ENCODE data around the gene SLC16A8.
"Not testable (repeated sequence)": the region's sequence is repeated elsewhere in the genome, so short reads cannot be mapped to it uniquely, and the experiment has no call there.

The SLC16A8 gene

DNA sequence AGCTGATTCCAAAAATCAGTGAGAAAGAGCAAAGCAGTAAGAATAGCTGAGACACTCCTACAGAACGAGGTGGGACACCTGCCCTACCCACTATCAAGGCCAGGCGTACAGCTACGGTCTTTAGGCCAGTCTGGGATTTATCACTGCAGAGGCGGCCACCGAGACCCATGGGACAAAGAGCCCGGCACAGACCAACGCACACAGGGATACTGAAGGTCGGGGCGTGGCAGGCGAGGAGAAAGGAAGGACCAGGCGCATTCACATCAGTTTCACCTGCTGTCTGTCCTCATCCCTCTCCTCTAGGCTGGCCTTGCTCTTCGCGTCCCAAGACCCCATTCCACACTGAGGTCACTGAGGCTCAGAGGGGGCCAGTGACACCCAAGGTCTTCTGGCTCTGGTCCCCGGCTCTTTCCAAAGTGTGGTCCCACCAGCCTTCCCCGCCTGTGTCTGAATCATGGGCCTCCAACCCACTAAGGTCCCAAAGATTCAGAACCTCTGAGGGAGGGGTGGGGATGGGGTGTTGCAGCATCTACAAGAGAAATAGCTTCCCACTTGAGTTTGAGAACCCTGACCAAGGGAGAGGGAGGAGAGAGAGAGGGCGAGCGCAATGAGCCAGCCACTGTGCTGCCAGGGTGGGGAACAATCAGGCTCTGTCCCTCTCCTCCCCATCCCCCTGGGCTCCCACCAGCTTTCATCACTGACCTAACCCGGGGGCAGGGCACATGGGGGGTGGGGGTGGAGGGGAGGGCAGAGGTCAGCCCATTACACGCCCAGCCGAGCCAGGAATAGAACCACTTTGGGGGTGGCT is 34.0 kb downstream of the SLC16A8 start:
- DNase-seq (ENCODE audit: low read depth in 3 of 3), result no peak

DNA sequence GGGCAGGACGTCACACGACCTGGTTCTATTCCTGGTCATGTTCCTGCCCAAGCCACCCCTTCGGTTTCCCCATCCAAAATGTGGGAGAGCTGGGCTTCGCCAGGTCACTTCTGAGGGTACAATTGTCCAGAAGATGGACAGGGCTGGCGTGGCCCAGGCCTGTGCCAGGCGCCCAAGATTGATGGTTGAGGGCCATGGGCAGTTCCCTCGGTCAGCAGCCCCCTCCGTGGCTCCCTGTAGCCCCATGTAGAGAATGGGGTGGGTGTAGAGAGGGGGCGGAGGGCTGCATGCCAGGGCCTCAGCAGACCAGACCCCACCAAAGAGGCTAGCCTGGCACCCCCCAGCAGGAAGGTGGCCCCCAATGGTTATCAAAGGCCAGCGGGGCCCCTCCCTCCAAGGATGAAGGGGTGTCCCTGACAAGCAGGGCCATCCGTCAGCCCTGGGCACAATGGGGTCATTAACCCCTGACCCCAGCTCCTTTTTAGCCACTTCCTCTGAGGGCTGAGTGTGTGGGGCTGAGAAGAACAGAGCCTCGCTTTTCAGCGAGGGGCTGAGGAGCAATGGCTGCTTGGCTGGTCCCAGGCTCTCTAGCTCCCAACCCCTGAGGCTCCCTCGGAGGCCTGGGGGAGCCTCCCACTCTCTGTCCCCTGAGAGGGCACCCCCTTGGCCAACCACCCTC is 37.8 kb downstream of the SLC16A8 start:
- DNase-seq (ENCODE audit: low read depth in 3 of 3), result no peak

DNA sequence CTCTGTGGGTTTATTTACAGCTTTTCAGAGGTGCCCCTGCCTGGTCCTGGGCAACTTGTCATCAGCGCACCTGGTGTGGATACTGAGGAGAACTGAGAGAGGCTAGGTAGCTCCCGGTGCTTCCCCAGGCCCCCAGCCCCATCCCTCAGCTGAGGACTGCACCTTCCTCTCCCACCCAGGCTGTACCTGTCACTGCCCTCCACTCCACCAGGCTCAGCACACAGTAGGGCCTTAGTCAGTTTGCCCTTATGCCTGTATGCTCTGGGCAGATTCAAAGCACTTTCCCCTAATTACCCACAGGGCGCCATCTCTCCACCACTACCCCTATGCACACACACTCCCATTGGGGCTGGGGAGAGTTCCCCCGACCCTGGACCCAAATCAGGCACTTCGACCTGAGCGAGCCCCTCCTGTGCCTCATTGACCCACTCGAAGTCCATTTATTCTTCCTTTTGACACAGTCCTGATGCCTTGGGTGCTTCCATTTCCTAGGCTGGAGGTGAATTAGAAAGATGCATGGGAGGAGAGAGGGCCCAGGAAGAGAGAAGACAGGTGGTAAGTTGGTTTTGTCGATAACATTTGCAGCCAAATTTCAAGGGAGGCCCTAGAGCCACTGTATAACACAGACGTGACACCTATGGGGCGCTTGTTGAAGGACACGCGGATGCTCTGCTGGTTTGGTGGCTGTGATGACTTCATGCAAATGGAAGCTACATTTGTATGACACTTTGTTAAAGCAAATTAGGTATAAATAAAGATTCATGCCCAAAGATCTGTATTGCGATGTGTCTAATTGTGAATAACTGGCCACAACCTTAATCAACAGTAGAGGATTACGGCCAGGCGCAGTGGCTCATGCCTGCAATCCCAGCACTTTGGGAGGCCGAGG is 40.6 kb downstream of the SLC16A8 start:
- DNase-seq (ENCODE audit: low read depth in 3 of 3), result no peak

DNA sequence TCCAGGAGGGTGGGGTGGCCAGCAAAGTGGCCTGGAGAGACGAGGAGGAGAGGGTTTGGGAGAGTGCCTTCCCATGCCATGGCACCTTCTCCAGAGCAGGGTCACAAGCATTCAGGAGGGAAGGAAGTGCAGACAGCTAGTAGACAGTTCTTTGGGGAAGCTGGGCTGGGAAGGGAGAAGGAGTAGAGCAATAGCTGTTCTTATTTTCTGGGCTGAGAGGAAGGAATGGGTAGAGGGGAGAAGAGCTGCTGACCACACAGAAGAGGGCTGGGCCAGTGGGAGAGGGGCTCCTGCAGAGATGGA is 41.5 kb downstream of the SLC16A8 start:
- DNase-seq (ENCODE audit: low read depth in 3 of 3), result no peak

DNA sequence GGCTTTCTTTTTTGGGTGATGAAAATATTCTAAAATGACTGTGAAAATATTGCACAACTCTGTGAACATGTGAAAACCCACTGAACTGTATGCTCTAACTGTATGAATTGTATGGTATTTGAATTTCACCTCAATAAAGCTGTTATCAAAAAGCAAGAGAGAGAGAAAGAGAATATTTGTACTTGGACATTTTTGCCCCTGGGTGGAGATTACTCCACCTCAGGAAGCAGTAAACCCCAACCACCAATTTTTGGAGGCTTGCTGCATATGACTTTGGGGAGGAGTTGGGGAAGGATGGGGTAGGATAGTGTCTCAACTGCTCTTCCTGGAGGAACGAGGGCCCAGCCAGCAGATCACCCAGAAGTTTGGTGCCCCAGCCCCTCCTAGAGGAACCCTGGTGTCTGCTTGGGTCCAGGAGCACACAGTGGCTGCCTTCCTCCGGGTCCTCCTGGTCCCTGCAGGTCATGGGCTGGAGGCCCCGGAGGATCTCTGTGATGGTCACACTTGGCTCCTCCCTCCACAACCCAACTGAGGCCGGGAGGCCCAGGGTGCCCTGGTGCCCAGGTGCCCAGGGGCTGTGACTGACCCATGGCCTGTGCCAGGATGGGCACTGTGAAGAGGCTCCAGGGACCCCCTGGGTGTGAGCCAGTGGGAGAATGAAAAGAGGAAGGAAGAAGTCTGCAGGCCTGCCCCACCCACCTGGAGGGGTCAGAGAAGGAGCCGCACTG is 42.1 kb downstream of the SLC16A8 start:
- no peak for DNase-seq (ENCODE audit: low read depth in 3 of 3)

DNA sequence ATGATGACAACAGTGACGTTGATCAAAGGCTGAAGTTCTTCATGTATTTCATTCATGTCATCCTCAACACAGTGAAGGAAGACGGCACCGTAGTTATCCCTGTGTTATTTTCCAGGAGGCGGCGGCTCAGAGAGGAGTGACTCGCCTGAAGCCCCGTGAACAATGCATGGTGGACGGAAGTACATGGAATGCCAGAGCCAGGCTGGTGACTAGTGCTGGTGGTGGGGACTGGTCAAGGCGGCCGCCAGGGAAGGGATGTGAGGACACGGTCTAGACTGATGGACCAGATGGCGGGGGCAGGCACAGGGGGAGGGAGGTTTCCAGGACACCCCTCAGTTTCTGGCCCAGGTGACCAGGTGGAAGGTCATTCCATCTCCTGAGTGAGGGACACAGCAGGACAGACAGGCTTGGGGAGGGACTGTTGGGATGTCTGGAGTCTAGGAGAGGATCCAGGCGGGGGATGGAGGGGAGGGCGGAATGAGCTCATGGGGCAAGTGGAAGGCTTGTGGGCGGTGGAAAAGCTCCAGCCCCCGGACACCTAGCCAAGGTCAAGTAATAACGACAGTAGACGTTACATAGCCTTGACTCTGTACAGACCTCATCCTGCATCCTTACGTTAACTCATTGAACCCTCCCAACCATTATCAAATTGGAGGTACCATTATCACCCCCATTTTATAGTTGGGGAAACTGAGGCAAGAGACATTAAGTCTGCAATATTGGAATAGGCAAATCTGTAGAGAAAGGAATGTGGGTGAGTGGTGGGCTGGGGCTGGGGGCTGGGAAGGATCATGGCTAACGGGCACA is 42.8 kb downstream of the SLC16A8 start:
- no peak for DNase-seq (ENCODE audit: low read depth in 3 of 3)

DNA sequence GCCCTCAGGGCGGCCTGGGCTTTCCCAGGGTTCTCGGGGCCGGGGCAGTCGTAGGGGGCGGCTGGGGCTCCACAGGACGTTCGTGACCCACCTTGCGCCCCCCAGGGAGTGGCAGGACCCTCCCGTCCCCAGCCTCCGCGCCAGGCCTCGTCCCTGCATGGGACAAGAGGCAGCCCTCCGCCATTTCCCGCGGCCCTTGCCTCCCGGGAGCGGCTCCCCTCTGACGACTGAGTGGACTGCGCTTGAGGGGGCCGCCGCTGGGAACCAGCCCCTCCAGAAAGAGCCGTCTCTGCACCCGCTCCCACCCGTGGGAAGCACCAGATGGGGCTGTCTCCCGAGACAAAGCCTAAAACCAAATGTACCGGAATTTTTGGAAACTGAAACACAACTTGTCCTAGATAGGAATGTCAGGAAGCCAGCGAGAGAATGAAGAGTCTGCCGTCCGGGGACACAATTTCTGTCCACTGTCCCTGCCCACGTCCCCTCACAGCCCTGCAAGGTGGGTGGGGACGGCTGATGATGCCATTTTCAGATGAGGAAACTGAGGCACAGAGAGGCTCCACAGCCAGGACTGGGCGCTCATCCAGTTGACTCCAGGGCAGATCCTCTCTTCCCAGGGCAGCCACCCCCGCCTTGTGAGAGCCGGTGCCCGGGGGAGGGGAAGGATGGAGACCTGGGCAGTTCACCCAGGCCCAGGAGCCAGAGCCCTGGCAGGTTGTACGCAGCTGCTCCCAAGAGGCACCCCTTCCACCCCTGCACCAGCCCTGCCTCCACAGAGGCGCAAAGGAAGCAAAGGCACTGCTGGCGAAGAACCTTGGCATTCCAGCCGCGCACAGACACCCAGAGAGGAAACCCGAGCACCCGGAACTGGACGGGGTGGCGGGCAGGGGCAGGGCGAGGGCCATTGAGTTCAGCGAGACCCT is 44.8 kb downstream of the SLC16A8 start:
- no peak for DNase-seq (ENCODE audit: low read depth in 3 of 3)

DNA sequence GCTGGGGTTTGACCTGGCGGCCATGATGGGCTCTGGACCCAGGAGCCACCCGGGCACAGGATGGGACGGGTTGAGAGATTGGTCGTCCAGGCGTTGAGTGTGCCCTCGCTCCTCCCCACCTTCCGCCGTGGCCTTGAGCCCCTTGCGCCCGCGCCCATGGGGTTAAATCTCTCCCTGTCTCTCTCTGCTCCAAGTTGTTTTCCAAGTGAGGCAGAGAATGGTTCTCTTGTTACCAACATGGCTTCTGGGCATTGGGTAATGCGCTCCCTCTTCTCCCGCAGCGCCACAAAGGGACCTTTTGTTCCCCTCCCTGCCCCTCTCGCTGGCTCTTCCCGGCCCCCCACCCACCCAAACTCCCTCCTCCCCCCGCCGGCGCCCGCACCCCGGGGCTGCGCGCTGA is 45.6 kb downstream of the SLC16A8 start:
- DNase-seq (ENCODE audit: low read depth in 3 of 3), result no peak

DNA sequence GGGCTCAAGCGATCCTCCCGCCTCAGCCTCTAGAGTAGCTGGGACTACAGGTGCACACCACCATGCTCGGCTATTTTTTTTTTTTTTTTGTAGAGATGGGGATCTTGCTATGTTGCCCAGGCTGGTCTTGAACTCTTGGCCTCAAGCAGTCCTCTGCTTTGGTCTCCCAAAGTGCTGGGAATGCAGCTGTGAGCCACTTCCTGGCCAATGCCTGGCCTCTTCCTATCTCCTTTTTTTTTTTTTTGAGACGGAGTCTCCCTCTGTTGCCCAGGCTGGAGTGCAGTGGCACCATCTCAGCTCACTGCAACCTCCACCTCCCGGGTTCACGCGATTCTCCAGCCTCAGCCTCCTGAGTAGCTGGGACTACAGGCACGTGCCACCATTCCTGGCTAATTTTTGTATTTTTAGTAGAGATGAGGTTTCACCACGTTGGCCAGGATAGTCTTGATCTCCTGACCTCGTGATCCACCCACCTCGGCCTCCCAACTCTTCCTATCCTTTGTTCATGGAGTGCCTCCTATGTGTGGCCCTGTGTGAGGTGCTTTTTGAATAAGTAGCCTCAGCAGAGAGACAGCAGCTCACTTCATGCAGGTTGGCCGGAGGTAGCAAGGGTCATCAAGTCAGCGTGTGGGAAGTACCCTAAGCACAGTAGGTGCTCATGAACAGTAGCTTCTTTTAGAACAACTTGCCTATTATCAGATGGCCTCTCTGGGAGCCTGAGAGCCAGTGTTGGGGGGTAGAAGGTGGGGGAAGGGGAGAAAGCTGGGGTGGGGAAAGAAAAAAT is 46.4 kb downstream of the SLC16A8 start:
- DNase-seq (ENCODE audit: low read depth in 3 of 3), result not testable (repeated sequence)

DNA sequence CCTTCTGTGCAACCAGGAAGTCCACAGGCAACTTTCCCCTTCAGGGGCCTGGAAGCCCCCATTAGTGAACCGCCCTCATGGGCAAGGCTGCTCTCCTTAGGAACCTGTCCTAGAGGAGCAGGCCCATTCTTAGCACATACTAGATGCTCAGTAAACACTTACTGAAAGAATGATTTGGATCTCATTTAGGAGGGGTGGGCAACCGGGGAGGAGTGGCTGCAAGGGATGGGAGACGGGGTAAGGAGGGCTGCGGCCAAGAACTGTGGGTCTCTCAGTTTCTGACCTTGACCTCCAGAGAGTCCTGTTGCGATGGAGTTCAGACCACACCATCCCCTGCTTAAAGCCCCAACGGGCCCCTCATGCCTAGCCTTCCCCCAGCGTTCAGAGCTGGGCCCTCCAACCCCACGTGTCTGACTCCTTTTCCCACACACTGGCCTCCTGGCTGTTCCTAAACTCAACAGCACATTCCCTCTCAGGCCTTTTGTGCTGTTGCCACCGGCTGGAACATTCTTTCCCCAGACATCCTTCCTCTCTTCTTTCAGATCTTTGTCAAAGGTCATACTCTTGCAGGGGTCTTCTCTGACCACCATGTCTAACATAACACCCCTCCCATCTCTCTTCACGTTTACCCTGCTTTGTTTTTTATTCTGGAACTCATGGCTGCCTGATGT is 47.5 kb downstream of the SLC16A8 start:
- DNase-seq (ENCODE audit: low read depth in 3 of 3), result no peak

DNA sequence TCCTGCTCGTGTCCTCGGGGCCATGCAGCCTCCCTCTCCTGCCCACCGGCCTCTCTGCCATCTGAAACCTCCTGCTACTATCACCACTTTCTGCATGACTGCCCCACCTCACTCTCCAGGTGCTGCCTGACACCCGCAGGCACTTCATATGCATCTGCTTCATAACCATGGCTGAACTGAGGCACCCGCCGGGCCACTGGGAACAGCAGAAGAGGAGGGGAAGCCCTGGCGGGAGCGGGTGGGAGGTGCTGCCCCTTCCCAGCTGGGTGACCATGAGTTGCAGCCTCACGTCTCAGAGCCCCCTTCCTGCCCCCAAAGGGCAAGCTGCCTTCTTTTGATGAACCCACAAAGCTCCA is 48.5 kb downstream of the SLC16A8 start:
- DNase-seq (ENCODE audit: low read depth in 3 of 3), result no peak

DNA sequence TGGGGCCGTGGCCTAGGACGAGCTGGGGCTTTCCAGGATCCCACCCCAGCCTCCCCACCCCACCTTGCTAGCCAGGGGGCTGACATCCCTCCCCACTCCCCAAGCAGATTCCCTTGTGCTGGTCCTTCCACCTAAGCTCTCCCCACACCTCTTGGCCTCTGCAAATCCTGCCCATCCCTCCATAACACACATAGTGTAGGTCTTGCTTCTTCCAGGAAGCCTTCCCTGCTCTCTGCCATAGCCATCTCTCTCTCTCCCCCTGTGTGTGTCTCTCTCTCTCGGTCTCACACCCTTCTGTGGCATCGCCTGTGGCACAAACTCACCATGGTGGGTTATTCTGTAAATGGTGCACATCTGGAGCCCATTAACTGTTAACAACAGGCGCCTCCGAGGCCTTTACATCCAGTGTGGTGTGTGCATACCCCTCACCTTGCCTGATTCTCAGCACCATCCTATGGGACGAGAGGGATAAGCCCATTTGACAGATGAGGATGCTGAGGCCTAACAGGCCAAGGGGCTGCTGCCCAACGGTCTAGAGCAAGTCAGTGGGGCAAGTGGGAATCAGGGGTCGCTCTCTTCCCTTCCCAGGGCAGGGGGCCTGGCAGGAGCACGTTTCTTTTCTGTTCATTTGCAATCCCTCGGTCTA is 49.0 kb downstream of the SLC16A8 start:
- DNase-seq (ENCODE audit: low read depth in 3 of 3), result no peak

DNA sequence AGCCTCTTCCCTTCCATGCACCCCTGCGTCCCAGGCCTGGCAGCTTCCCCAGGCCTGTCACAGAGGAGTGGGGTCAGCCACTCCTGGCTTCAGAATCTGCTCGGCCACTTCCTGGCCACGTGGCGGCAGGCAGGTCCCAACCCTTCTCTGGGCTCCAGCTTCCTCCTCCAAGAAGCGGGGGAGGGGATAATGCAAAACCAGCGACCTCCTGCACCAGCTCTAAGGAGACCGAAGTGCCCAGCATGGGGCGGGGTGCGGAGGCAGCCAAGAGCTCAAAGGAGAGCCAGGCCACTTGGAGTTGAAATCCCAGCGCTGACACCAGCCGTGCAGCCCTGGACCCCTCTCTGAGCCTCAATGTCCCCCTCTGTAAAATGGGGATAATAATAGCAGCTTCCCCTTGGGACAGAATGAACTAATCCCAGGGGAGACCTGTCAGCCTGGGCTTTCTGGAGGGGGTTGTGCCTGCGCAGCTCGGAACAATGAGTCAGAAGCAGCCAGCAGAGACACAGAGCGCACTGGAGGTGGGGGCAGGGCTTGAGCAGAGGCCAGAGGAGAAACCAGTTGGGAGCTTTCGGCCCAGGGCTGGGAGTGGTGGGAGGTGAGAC is 49.6 kb downstream of the SLC16A8 start:
- DNase-seq (ENCODE audit: low read depth in 3 of 3), result no peak

DNA sequence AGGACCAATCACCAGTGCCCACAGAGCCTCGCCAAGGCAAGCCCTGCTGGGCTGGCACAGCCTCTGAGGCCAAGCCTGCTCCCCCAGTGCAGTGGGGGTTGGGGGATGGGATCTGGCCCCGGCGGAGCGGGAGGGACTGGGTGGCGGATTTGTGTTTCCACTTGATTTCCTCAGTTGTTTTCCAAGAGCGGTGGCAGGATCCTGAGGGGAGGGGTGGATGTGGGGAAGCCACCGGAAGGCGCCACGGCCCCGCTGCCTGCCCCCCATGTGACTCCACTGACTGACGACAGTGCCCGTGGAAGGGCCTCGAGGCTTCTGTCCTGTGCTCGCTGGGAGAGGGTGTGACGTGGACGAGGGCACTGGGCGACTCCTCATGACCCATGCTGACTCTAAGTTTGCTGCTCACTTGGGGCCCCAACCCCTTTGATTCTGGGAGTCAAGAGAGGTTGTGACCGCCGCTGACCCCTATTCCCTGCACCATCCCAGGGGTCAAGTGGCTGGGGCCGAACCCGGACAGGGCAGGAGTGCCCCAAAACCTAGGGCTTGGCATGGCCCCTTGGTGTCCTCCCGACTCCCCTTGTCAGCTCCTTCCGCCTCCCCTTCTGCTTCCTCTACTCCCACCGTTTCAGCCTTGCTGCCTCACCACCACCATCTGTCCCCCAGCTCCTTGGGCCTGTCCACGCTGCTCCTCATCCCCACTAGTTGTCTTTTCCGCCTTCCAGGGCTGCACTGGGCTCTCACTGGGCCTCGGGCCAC is 50.3 kb downstream of the SLC16A8 start:
- no peak for DNase-seq (ENCODE audit: low read depth in 3 of 3)

DNA sequence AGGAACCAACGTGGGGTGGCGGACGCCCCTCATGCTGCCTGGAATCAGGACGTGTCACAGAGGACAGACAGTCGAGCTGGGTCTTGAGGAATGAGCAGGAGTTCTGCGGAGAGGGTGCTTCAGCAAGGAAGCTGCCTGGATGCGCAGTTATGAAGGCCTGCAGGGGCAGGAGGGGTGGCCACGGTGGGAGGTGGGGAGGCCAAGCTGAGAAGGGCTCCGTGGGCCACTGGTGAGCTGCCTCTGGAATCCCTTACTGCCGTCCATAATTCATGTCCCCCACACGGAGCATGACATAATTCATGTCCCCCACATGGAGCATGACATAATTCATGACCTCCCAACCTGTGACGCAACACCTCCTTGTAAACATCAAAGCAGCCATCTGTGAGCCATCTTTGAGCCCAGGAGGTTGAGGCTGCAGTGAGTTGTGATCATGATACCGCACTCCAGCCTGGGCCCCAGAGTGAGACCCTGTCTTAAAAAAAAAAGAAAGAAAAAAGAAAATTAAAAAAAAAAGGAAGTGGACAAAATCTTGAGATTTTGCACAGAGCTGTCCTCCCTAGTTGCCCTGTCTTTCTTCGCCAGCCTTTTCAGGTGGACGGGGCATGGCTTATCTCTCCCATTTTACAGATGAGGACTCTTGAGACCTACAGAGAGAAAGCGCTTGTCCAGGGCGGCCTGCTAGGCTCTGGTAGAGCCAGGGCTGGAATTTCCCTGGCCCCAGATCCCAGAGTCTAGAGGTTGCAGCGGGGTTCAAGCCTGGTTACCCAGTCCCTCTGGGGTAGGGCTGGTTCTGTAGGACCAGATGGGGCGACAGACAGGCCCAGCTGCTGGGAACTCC is 51.1 kb downstream of the SLC16A8 start:
- DNase-seq (ENCODE audit: low read depth in 3 of 3), result no peak

DNA sequence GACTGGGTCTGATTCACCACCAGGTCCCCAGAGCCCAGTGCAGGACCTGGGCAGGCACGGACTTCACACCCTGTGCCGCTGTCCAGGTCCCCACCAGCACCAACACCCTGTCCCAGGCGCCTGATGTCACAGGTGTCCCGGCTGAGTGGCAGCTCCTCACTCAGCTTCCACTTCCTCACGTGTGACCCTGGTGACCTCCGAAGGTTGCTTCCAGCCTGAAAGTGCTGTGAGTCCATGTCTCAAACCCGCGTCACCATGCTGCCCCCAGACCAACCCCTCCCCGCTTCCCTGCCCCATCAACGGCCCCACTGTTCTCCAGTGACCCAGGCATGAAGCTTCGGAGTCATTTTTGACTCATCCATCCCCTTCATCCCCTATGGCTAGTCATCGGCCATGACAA is 52.5 kb downstream of the SLC16A8 start:
- DNase-seq (ENCODE audit: low read depth in 3 of 3), result no peak

Measured in stimulated activated CD4-positive, alpha-beta T cell treated with anti-CD3 and anti-CD28 coated beads, TNF-alpha, amount 100 ng/mL, for 48 hours (primary cell).